ENCODE data around the gene ABAT.

Gene ABAT

GRCh38 chr16:8634991-8635736 lies 39.3 kb upstream of the ABAT start:
- TF ChIP-seq REST (IDR thresholded peaks at IDR 0.05; ENCODE audit: insufficient read depth in 1 of 2, low read depth in 2 of 2, low read length in 2 of 2): no peak
- TF ChIP-seq POLR2AphosphoS5 (IDR thresholded peaks at IDR 0.05; ENCODE audit: low read depth, low read length): no peak
- TF ChIP-seq FOXP2 (optimal IDR thresholded peaks at IDR 0.05; ENCODE audit: borderline replicate concordance, extremely low read depth, extremely low read length, insufficient read depth): no peak
- no peak for TF ChIP-seq SIN3A (IDR thresholded peaks at IDR 0.05; ENCODE audit: borderline replicate concordance, insufficient read depth, low read length)
- no peak for TF ChIP-seq TAF1 (IDR thresholded peaks at IDR 0.05; ENCODE audit: borderline replicate concordance, insufficient read depth, low read length)

GRCh38 chr16:8639694-8640093 lies 34.7 kb upstream of the ABAT start:
- TF ChIP-seq REST (IDR thresholded peaks at IDR 0.05; ENCODE audit: insufficient read depth in 1 of 2, low read depth in 2 of 2, low read length in 2 of 2) (no peak), FOXP2 (optimal IDR thresholded peaks at IDR 0.05; ENCODE audit: borderline replicate concordance, extremely low read depth, extremely low read length, insufficient read depth) (no peak), TAF1 (IDR thresholded peaks at IDR 0.05; ENCODE audit: borderline replicate concordance, insufficient read depth, low read length) (no peak), POLR2AphosphoS5 (IDR thresholded peaks at IDR 0.05; ENCODE audit: low read depth, low read length) (no peak), SIN3A (IDR thresholded peaks at IDR 0.05; ENCODE audit: borderline replicate concordance, insufficient read depth, low read length) (no peak)

GRCh38 chr16:8641671-8642070 lies 32.7 kb upstream of the ABAT start:
- TF ChIP-seq REST (IDR thresholded peaks at IDR 0.05; ENCODE audit: insufficient read depth in 1 of 2, low read depth in 2 of 2, low read length in 2 of 2) (no peak), POLR2AphosphoS5 (IDR thresholded peaks at IDR 0.05; ENCODE audit: low read depth, low read length) (no peak), SIN3A (IDR thresholded peaks at IDR 0.05; ENCODE audit: borderline replicate concordance, insufficient read depth, low read length) (no peak), FOXP2 (optimal IDR thresholded peaks at IDR 0.05; ENCODE audit: borderline replicate concordance, extremely low read depth, extremely low read length, insufficient read depth) (no peak), TAF1 (IDR thresholded peaks at IDR 0.05; ENCODE audit: borderline replicate concordance, insufficient read depth, low read length) (no peak)

- TF ChIP-seq TAF1 (IDR thresholded peaks at IDR 0.05; ENCODE audit: borderline replicate concordance, insufficient read depth, low read length) (no peak), POLR2AphosphoS5 (IDR thresholded peaks at IDR 0.05; ENCODE audit: low read depth, low read length) (no peak), SIN3A (IDR thresholded peaks at IDR 0.05; ENCODE audit: borderline replicate concordance, insufficient read depth, low read length) (no peak), FOXP2 (optimal IDR thresholded peaks at IDR 0.05; ENCODE audit: borderline replicate concordance, extremely low read depth, extremely low read length, insufficient read depth) (no peak), REST (IDR thresholded peaks at IDR 0.05; ENCODE audit: insufficient read depth in 1 of 2, low read depth in 2 of 2, low read length in 2 of 2) (no peak)
These were observed 32.3 kb upstream of the ABAT start for GRCh38 chr16:8642146-8642545.

Data from PFSK-1 (cell line).